NK-92 (cell line): ENCODE results near the gene TGFBRAP1.

ENCODE experiments used
- DNase-seq: peaks from one replicate; lab custom pipeline; 2025; ENCODE audit not compliant: unreplicated experiment; lab: John Stamatoyannopoulos, UW

The TGFBRAP1 gene

DNA sequence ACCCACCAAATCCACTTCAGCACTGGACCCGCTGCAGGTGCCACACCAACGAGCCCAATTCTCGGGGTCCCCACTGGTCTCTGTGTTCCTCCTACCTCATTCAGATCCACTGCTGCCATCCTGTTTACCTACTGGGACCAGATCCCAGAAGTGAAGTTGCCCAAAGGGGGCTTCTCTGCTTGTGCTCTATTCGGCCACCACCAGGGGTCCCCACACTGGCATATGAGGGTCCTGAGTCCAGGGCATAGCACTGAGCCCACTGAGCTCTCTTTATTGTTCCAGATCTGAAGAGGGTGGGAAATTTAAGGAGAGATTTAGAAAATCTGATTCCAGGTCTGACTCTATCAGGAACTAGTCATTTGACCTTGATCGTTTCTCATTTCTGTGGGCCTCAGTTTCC, 85.6 kb downstream of the TGFBRAP1 start:
- DNase-seq: no peak

DNA sequence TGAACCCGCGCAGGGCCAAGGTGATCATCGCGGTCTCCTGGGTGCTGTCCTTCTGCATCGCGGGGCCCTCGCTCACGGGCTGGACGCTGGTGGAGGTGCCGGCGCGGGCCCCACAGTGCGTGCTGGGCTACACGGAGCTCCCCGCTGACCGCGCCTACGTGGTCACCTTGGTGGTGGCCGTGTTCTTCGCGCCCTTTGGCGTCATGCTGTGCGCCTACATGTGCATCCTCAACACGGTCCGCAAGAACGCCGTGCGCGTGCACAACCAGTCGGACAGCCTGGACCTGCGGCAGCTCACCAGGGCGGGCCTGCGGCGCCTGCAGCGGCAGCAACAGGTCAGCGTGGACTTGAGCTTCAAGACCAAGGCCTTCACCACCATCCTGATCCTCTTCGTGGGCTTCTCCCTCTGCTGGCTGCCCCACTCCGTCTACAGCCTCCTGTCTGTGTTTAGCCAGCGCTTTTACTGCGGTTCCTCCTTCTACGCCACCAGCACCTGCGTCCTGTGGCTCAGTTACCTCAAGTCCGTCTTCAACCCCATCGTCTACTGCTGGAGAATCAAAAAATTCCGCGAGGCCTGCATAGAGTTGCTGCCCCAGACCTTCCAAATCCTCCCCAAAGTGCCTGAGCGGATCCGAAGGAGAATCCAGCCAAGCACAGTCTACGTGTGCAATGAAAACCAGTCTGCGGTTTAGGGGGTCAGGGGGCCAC, 87.1 kb downstream of the TGFBRAP1 start:
- DNase-seq: no peak

DNA sequence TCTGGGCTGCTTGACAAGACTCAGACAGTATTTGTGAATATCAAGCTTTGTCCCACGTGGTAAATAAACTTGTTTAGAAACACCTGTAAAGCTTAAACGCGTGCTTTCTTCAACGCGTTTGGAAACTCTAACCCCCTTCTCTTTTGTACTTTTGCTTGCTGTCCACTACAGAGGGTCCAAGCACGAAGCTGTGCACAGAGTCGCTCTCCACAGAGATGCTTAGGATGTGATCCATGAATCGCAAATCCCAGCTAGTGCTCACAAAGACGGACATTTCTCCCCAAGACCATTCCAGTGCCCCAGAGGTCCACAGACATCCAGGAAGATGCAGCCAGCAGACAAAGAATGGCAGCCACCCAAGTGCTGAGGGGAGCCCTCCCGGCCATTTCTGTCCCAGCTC, 88.1 kb downstream of the TGFBRAP1 start, which contains the start of gene GPR45:
GPR45 (plus strand) TSS at position 301 of the 400 bp plus-strand sequence. CDS start 116 bp downstream, outside the sequence.
- DNase-seq: no peak

DNA sequence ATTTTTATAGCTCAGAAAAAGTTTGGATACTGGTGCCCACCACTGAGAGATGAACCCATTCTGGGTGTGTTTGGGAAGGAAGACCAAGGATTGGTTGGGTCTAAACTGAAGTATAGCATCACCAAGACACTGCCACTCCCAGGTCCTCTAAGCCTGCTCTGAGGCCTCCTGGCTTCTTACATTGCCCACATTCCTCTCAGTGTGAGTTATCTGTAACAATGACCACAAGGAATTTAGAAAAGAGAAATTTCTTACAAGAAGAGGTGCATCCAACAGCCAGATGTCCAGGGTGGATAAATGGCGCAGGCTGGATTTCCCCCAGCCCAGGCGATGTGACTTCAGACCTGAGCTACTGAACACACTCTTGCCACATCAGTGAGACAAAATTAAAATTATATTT, 89.6 kb downstream of the TGFBRAP1 start:
- DNase-seq: no peak

DNA sequence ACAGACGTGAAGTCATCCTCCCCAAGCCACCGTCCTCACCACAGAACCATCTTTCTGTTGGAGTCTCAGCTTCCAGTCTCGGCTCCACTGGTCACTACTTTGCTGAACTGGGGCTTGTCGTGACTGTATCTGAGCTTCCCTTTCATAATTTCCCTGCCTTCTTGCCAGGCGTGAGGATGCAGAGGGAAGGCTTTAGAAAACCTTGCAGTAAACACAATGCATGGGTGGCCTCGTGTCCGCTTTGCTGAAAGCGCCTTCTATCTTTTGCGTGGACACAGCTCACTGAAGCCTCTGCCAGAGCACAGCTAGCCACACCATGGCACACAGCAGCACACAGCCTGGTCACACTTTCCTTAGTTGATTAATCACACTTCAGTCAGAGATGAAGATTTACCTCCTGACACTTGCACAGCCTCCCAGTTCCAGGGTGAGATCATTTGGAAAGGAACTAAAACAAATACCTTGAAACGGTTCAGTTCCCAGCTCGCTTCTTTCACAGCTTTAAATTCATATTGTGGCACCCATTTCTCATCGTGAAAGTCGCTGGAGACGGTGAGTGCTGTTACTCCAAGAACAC, 90.8 kb downstream of the TGFBRAP1 start:
- DNase-seq: no peak

DNA sequence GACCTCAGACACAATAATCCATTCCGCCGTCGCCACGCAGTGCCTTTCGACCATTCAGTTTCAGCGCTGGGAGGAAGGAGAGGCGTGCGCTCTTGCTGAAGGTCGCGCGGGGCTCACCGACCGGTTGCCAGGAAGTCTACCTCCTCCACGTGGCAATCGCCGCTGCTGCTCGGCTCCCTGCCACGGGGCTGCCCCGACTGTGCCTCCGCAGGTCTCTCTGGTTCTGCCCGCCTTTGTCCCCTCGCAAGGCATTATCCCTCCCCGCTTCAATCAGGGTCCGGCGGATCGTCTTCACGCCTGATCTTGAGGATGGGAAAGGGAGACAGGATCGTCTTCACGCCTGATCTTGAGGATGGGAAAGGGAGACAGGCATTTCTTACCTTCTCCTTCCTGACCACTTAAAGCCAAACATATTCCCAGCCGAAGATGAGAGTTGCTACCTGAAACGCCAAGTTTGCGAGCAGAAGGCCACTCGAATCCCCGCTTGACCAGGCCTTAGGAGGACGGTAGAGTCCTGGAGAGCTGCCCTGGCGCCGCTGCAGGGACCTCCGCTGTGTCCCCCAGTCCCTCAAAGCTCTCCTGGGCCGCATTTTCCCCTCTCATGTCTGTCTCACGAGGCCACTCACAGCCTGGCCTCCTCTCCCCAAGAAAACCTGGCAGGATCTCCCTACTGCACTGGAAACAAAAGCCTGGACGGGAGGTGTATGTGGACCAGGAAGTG, 92.3 kb downstream of the TGFBRAP1 start:
- no peak for DNase-seq

DNA sequence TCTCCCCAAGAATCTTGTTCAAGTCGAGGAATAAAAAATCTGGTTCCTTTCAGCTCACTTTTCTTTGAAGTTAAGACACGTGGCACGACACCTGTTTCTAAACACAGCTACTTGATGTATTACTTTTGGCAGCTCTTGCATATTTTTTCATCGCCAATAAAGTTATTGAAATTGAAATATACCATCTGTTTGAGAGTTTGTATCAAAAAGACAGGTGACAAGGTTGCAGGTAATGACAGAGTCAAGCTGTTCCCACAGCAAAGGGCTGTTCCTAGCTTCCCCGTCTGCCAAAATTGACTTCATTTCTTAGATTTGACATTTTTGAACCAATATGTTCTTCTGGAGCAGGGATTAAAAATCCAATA, 93.5 kb downstream of the TGFBRAP1 start:
- DNase-seq: no peak

DNA sequence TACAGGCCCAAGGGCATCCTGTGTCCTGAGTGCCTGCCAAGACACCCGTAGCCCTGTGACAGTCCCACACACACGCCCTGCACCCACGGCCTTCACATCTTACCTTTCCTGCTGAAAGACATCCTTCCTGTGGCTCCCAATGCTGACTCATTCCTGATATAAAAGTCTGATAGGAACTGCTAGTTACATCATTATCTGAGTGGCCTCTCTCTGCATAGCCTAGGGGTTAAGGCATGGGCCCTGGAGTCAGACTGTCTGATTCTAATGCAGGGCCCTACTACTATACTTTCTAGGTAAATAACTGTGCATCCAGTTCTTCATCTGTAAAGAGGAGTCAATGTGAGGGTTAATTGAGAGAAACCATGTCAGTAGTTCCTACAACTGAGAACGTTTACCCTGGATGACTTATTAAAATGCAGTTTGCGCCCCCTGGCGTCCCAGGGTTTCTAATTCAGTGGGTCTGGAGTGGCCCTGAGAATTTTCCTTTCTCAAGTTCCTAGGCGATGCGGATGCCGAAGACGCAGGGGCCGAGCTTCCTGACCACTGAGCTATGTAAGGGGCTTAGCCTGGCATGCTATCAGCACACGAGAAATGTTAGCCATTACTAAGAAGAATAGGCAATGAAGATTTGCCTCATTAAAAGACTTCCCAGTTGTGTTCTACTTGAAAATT, 94.0 kb downstream of the TGFBRAP1 start:
- DNase-seq: no peak

DNA sequence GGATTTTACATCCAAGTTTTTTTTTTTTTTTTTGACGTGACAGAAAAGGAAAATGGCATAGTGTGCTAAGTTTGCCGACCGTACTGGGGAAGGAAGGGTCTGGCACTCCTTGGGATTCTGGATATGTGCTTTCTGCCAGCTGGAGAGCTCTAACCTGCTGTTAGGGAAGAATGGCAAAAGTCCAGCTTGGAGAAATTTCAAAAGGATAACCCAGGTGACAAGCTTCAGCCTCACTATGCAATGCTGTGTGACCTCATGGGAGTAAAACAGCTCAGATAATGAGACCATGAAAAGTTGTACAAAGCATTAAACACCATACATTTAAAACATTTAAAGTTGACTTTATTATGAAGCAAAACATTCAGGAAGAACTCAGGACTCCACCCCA, 98.3 kb downstream of the TGFBRAP1 start:
- DNase-seq: no peak

DNA sequence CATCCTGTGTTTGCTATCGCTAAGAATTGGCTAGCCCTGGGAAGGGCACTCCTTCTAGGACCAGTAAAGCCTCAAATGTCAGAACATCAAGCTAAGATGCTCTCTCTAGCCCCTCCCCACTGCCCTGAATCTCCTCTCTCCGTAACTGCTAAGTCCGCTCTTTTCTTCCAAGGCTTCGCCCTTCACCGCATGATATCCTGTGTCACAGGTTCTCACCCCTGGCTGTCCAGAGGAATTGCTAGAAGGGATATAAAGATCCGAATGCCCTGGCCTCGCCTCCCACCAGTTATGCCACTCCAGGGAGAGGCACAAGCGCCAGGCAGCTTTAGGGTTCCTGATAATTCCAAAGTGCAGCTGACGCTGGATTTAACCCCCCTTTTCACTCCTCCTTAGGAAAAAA, 105.1 kb downstream of the TGFBRAP1 start:
- DNase-seq: no peak

DNA sequence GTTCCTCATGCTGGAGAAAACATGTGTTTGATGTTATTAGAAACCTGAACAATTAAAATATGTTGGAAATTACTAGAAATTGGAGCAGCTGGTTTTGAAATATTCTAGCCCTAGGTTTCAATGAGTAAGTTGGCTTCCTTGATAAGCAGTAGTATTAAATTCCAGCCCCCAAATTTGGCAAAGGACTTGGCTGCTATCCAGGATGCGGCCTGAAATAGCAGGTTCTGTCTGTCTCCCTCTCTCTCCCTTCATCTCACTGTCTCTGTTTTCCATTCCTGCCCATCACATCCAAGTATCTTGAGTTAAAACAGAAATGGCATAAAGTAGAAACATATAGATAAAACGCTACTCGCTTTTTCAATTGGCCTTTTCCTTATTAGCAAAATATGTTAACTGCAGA, 108.9 kb downstream of the TGFBRAP1 start:
- DNase-seq: no peak

DNA sequence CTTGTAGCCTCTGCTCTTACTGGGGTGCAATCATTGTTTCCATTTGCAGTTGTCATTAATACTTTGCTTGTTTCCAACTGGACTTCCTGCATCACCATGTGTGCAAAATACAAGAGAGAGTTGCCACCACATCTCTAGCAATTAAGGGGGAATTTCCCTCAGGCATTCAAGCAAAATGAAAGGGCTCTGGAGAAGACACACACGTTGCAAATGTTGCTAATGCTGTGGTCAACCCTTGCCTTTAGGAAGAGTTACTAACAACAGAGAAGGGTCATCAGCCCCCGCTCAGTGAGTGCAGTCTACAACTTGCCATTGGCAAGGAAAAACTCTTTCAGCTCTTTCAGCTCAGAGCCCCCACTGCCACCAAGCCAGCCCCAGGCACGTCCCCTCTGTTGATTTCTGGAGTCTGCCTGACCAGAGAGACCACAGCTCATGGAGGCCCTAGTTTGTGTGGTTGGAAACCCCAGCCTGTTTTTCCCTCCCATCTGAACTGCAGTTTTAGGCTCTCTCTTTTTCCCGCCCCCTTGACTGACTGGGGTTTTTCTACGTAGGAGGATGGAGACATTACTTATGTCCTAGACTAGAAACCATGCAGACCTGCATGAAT, 113.8 kb downstream of the TGFBRAP1 start:
- no peak for DNase-seq
